Endodermal cell (in vitro differentiated cells): Measurements from ENCODE around the gene HRK. TPM values are rescaled to one million over a fixed set of nuclear protein-coding genes. Genes with fewer than 3 reads are reported as not detected.

Source experiments
- DNase-seq: peaks from one replicate; pipeline ENCODE4 v3.0.0-alpha.2; 2017
- H3K27ac ChIP-seq: 2 replicates; pipeline ENCODE4 v1.5.1; 2013; ENCODE audit warnings: mild to moderate bottlenecking, low read depth, low read length, moderate library complexity
- H3K27me3 ChIP-seq: 2 replicates; pipeline ENCODE4 v1.6.1; 2013; ENCODE audit warnings: mild to moderate bottlenecking, low read length, moderate library complexity; ENCODE audit not compliant: insufficient read depth, control insufficient read depth, poor library complexity, severe bottlenecking
- H3K36me3 ChIP-seq: 2 replicates; pipeline ENCODE4 v1.7.0; 2013; ENCODE audit warnings: mild to moderate bottlenecking, low read length, moderate library complexity; ENCODE audit not compliant: control insufficient read depth, insufficient read depth
- H3K4me1 ChIP-seq: one replicate; pipeline ENCODE4 v1.7.0; 2013; ENCODE audit warnings: low read length; ENCODE audit not compliant: control insufficient read depth, insufficient read depth
- H3K4me3 ChIP-seq: 2 replicates; pipeline ENCODE4 v1.5.1; 2013; ENCODE audit warnings: mild to moderate bottlenecking, low read length, moderate library complexity
- H3K9ac ChIP-seq: 2 replicates; pipeline ENCODE4 v1.6.1; 2013; ENCODE audit warnings: mild to moderate bottlenecking, low read length, moderate library complexity; ENCODE audit not compliant: poor library complexity, severe bottlenecking; ENCODE audit errors: extremely low read depth
- H3K9me3 ChIP-seq: 2 replicates; pipeline ENCODE4 v1.6.1; 2013; ENCODE audit warnings: mild to moderate bottlenecking, low read length, moderate library complexity; ENCODE audit not compliant: control insufficient read depth
- H3K27ac Mint-ChIP-seq: 2 replicates; pipeline ENCODE4 v1.8.0; 2020; ENCODE audit warnings: mixed read lengths
- H3K27me3 Mint-ChIP-seq: 2 replicates; pipeline ENCODE4 v1.8.0; 2021; ENCODE audit warnings: mild to moderate bottlenecking, mixed read lengths; ENCODE audit not compliant: insufficient read depth
- H3K36me3 Mint-ChIP-seq: 2 replicates; pipeline ENCODE4 v1.8.0; 2020; ENCODE audit warnings: low read depth, mixed read lengths
- H3K4me1 Mint-ChIP-seq: 2 replicates; pipeline ENCODE4 v1.8.0; 2020; ENCODE audit warnings: mixed read lengths
- H3K4me3 Mint-ChIP-seq: 2 replicates; pipeline ENCODE4 v1.8.0; 2020; ENCODE audit warnings: mild to moderate bottlenecking, moderate library complexity, mixed read lengths
- H3K9me3 Mint-ChIP-seq: 2 replicates; pipeline ENCODE4 v1.8.0; 2020; ENCODE audit warnings: mild to moderate bottlenecking, mixed read lengths
- WGBS, 2 experiments: methylation state at CpG; one replicate each; pipeline versions ENCODE4 v1.1.5 to v1.1.7; 2013; ENCODE audit warnings: missing lambda C conversion rate in 2 of 2, mixed read lengths in 1 of 2; ENCODE audit not compliant: insufficient coverage in 1 of 2, insufficient read length in 1 of 2; 5-methylcytosine and 5-hydroxymethylcytosine counted together
- total RNA-seq, 2 donors: library from RNA; stranded (reverse); fragmentation: NEBNext Ultra II Directional in 1 of 2; extraction: Animal tissue kit (Norgen Biotek cat#: 25700) in 1 of 2; gene quantifications; 2 replicates in 1 of 2; 3 replicates in 1 of 2; pipeline ENCODE4 v1.2.1, GENCODE V29; 2021
- TF ChIP-seq, protein P1 (sequence below): fragments of 200-600 bp; sonication (generic); conservative IDR thresholded peaks from 2 replicates; pipeline ENCODE4 v1.5.0; 2021; ENCODE audit warnings: antibody characterized with exemption, mild to moderate bottlenecking

The HRK gene
- total RNA-seq, 2 donors from 2014 or later = 1.4 to 1.6 TPM

DNA sequence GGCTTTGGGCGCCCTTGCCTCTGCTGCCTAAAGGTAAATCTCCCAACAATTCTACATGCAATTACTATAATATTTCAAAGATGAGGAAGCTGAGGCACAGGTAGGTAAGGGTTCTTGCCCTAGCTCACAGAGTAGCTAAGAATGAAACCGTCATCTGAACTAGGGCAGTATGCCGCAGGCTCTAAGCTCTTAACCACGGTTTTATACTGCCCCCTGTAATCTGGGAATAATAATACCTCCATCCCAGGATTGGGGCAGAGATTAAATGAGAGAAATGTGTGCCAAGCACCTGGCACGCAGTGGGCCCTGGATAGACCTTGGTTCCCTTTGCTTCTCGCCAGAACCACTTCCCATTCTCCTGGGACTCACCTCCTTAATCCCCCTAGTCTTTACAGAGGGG lies 1.5 kb upstream of the HRK start:
- H3K36me3 ChIP-seq = no peaks in the 10 kb centered on the region
- no peak overlapping the region for H3K4me3 ChIP-seq
- peaks cover 9% of the 10 kb centered on the region for H3K4me1 ChIP-seq
- DNase-seq = peak; percentile 61
- H3K27me3 ChIP-seq = peaks cover 68% of the 10 kb centered on the region
- Mint-ChIP-seq H3K36me3 (no peaks in the 10 kb centered on the region), H3K9me3 (no peaks in the 10 kb centered on the region), H3K27me3 (peaks cover 79% of the 10 kb centered on the region), H3K4me1 (peaks cover 25% of the 10 kb centered on the region), H3K27ac (no peak overlapping the region), H3K4me3 (peak overlapping the region; percentile 66)
- H3K9ac ChIP-seq = no peak overlapping the region
- H3K9me3 ChIP-seq = no peaks in the 10 kb centered on the region
- H3K27ac ChIP-seq = no peak overlapping the region
- TF ChIP-seq, protein P1, sequence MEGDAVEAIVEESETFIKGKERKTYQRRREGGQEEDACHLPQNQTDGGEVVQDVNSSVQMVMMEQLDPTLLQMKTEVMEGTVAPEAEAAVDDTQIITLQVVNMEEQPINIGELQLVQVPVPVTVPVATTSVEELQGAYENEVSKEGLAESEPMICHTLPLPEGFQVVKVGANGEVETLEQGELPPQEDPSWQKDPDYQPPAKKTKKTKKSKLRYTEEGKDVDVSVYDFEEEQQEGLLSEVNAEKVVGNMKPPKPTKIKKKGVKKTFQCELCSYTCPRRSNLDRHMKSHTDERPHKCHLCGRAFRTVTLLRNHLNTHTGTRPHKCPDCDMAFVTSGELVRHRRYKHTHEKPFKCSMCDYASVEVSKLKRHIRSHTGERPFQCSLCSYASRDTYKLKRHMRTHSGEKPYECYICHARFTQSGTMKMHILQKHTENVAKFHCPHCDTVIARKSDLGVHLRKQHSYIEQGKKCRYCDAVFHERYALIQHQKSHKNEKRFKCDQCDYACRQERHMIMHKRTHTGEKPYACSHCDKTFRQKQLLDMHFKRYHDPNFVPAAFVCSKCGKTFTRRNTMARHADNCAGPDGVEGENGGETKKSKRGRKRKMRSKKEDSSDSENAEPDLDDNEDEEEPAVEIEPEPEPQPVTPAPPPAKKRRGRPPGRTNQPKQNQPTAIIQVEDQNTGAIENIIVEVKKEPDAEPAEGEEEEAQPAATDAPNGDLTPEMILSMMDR = peak; percentile 59
- 40 to 49% methylated on average over 2 to 6 of the region's 6 CpGs for WGBS, 2 experiments

DNA sequence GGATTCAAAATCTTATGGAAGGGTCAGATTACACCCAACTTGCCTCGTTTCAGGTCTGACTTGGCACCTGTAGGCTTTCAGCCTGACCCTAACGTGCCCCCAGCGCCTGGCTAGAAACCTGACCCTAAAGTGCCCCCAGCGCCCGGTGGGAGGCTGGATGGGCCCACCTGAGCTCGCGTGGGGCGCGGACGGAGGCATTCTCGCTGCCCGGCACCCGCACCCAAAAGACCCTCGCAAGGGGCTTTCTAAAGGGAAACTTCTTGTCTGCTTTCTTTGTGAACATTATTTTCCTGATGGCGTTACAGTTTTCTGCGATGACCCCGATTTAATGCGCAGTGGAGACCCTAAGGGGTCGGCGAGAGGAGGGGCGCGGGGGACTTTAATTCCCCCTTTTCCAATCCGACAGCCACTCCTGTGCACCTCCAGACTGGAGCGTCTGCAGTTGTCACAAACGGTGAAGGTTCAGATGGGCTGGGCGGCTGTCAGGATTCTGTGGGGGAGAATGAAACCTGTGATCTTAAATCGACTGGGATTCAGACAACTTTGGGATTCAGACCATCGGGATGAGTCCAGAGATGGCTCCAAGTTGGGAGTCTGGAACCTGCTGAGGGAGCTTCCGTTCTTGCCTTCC lies 751 bp upstream of the HRK start:
- Histone ChIP-seq H3K4me1 (peaks cover 9% of the 10 kb centered on the region), H3K9ac (peak overlapping the region; percentile 49), H3K27ac (no peak overlapping the region), H3K9me3 (no peaks in the 10 kb centered on the region), H3K36me3 (no peaks in the 10 kb centered on the region), H3K27me3 (peaks cover 73% of the 10 kb centered on the region), H3K4me3 (peak overlapping the region; percentile 80)
- peak; percentile 62 for DNase-seq
- Mint-ChIP-seq H3K36me3 (no peaks in the 10 kb centered on the region), H3K27me3 (peaks cover 84% of the 10 kb centered on the region), H3K4me1 (peaks cover 25% of the 10 kb centered on the region), H3K4me3 (peak overlapping the region; percentile 66), H3K9me3 (no peaks in the 10 kb centered on the region), H3K27ac (no peak overlapping the region)
- TF ChIP-seq, protein P1 = no peak
- WGBS, 2 experiments = 6 to 7% methylated on average over 12 to 29 of the region's 29 CpGs

DNA sequence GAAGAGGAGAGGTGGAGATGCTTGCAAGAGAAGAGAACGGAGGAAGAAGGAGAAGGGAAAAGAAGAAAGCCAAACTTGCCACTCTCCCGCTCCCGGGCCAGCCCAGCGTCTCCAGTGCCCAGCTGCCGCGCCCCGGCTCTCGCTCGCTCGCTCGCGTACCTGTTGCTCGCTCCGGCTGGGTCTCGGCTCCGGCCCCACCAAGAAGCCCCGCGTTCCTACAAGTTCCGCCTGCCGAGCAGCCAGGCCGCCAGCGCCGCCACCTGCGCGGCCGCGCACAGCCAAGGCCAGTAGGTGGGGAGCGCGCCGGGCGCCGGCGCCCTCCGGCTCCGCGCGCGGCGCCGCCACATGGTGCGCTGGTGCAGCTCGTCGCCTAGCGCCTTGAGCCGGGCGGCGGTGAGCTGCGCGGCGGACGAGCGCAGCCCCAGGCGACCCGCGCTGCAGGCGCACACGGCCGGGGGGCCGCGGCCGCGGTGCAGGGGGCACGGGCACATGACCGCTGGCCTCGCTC lies 370 bp downstream of the HRK start:
- no peak overlapping the region for H3K27ac ChIP-seq
- TF ChIP-seq, protein P1 = peak; percentile 38
- no peaks in the 10 kb centered on the region for H3K36me3 Mint-ChIP-seq
- 0% methylated on average over 7 to 65 of the region's 65 CpGs for WGBS, 2 experiments
- peaks cover 73% of the 10 kb centered on the region for H3K27me3 ChIP-seq
- H3K4me1 ChIP-seq = peaks cover 11% of the 10 kb centered on the region
- no peaks in the 10 kb centered on the region for H3K36me3 ChIP-seq
- peak overlapping the region; percentile 3 for H3K27ac Mint-ChIP-seq
- DNase-seq = peak; percentile 92
- peaks cover 86% of the 10 kb centered on the region for H3K27me3 Mint-ChIP-seq
- H3K4me3 Mint-ChIP-seq = peak overlapping the region; percentile 66
- no peaks in the 10 kb centered on the region for H3K9me3 ChIP-seq
- H3K4me3 ChIP-seq = peak overlapping the region; percentile 80
- no peaks in the 10 kb centered on the region for H3K9me3 Mint-ChIP-seq
- no peak overlapping the region for H3K9ac ChIP-seq
- peaks cover 35% of the 10 kb centered on the region for H3K4me1 Mint-ChIP-seq
